GM12864 (cell line): Measurements from ENCODE around the gene AEBP1.

ENCODE experiments used
- DNase-seq: peaks from one replicate; pipeline ENCODE4 v3.0.0-alpha.2; 2011; ENCODE audit warnings: low read depth
- H3K4me3 ChIP-seq: 2 replicates; pipeline ENCODE4 v1.5.1; 2011; ENCODE audit warnings: mild to moderate bottlenecking, low read depth, low read length, control low read depth
- CTCF ChIP-seq: IDR thresholded peaks from 2 replicates; pipeline ENCODE4 v1.5.1; 2011; ENCODE audit warnings: low read depth, mild to moderate bottlenecking, moderate library complexity, low read length, control low read depth, inconsistent platforms; ENCODE audit errors: missing control alignments

AEBP1 gene

GRCh38 chr7:44145969-44146911, 42.1 kb downstream of the AEBP1 start:
- no peak overlapping the region for H3K4me3 ChIP-seq
- DNase-seq: no peak
- no peak for TF ChIP-seq CTCF

- H3K4me3 ChIP-seq: no peak overlapping the region
- no peak for DNase-seq
- TF ChIP-seq CTCF: no peak
Observed at GRCh38 chr7:44147026-44147991, 43.2 kb downstream of the AEBP1 start.

- H3K4me3 ChIP-seq: no peak overlapping the region
- TF ChIP-seq CTCF: no peak
- no peak for DNase-seq
Observed at GRCh38 chr7:44148166-44148565, 44.0 kb downstream of the AEBP1 start.

- TF ChIP-seq CTCF: no peak
- DNase-seq: no peak
- no peak overlapping the region for H3K4me3 ChIP-seq
Observed at GRCh38 chr7:44148961-44149536, 44.9 kb downstream of the AEBP1 start.

- no peak overlapping the region for H3K4me3 ChIP-seq
- no peak for TF ChIP-seq CTCF
- DNase-seq: no peak
Observed at GRCh38 chr7:44149571-44150465, 45.7 kb downstream of the AEBP1 start.

- H3K4me3 ChIP-seq: no peak overlapping the region
- DNase-seq: peak; percentile 38
- TF ChIP-seq CTCF: no peak
Observed at GRCh38 chr7:44150466-44150832, 46.3 kb downstream of the AEBP1 start.
